Measurements from ENCODE around the gene AGO3.
"Not testable (repeated sequence)": the region's sequence is repeated elsewhere in the genome, so short reads cannot be mapped to it uniquely, and the experiment has no call there.

AGO3 gene

GRCh38 chr1:35927472-35927871, 3.4 kb upstream of the AGO3 start:
- no peak for DNase-seq

GRCh38 chr1:35929730-35930592, 944 bp upstream of the AGO3 start:
- peak; percentile 54 for DNase-seq

- no peak for DNase-seq
Observed at GRCh38 chr1:35931446-35932157, 697 bp downstream of the AGO3 start.

- DNase-seq, result no peak
Observed at GRCh38 chr1:35932158-35932636, 1.3 kb downstream of the AGO3 start.

GRCh38 chr1:35932941-35933340, 2.0 kb downstream of the AGO3 start:
- DNase-seq, result no peak

GRCh38 chr1:35935442-35936388, 4.8 kb downstream of the AGO3 start:
- DNase-seq, result no peak

GRCh38 chr1:35936838-35937237, 5.9 kb downstream of the AGO3 start:
- no peak for DNase-seq

GRCh38 chr1:35939484-35939883, 8.6 kb downstream of the AGO3 start:
- no peak for DNase-seq

- DNase-seq, result no peak
Observed at GRCh38 chr1:35945327-35945726, 14.4 kb downstream of the AGO3 start.

- no peak for DNase-seq
Observed at GRCh38 chr1:35947547-35947946, 16.6 kb downstream of the AGO3 start.

- DNase-seq, result no peak
Observed at GRCh38 chr1:35958558-35958957, 27.7 kb downstream of the AGO3 start.

GRCh38 chr1:35959304-35959703, 28.4 kb downstream of the AGO3 start:
- no peak for DNase-seq

GRCh38 chr1:35962952-35963351, 32.0 kb downstream of the AGO3 start:
- no peak for DNase-seq

GRCh38 chr1:35964277-35964676, 33.4 kb downstream of the AGO3 start:
- not testable (repeated sequence) for DNase-seq

GRCh38 chr1:35968396-35968795, 37.5 kb downstream of the AGO3 start:
- DNase-seq, result no peak

GRCh38 chr1:35971601-35972000, 40.7 kb downstream of the AGO3 start:
- DNase-seq, result no peak

- DNase-seq, result not testable (repeated sequence)
Observed at GRCh38 chr1:35972631-35973030, 41.7 kb downstream of the AGO3 start.

- no peak for DNase-seq
Observed at GRCh38 chr1:35980090-35980489, 49.2 kb downstream of the AGO3 start.

GRCh38 chr1:35988237-35988636, 57.3 kb downstream of the AGO3 start:
- no peak for DNase-seq

GRCh38 chr1:36006941-36007500, 76.1 kb downstream of the AGO3 start:
- DNase-seq, result no peak

GRCh38 chr1:36007741-36008140, 76.8 kb downstream of the AGO3 start:
- DNase-seq, result no peak

- peak; percentile 7 for DNase-seq
Observed at GRCh38 chr1:36008546-36009197, 77.8 kb downstream of the AGO3 start.
